H1 (cell line): Measurements from ENCODE around the gene SLITRK5. TPM values are rescaled to one million over a fixed set of nuclear protein-coding genes. Genes with fewer than 3 reads are reported as not detected.

Experiments used
- CTCF ChIA-PET: fragments of 300-600 bp; sonication (Branson Sonifier 250); formaldehyde crosslinking; loops from one replicate; lab custom pipeline; 2021; ENCODE audit not compliant: partially characterized antibody; lab: Charles Lee
- POLR2A ChIA-PET: fragments of 300-600 bp; sonication (Branson Sonifier 250); formaldehyde crosslinking; loops from one replicate; lab custom pipeline; 2021; ENCODE audit warnings: inconsistent platforms; ENCODE audit not compliant: partially characterized antibody; lab: Charles Lee
- DNase-seq, 2 experiments: peaks; one replicate each; pipeline versions ENCODE4 v3.0.0 to v3.0.0-alpha.2; 2010 to 2022; ENCODE audit warnings: low spot score in 2 of 2, low read depth in 1 of 2, mixed read lengths in 1 of 2
- FAIRE-seq: peaks from 2 replicates; lab custom pipeline; 2011; peaks lifted over from hg19 to GRCh38; lab: Jason Lieb, UNC
- H2AFZ ChIP-seq: 2 replicates; pipeline ENCODE4 v1.8.1; 2012; ENCODE audit warnings: low read length, inconsistent platforms
- H2AK5ac ChIP-seq: 2 replicates; pipeline ENCODE4 v1.6.1; 2013; ENCODE audit warnings: low read depth, low read length
- H2BK120ac ChIP-seq: replicated peaks from 2 replicates; pipeline ENCODE3; 2013; ENCODE audit warnings: low read depth, low read length, inconsistent platforms
- H2BK12ac ChIP-seq: 2 replicates; pipeline ENCODE4 v1.6.1; 2013; ENCODE audit warnings: low read depth, low read length
- H2BK15ac ChIP-seq: 2 replicates; pipeline ENCODE4 v1.6.1; 2013; ENCODE audit warnings: low read length
- H2BK20ac ChIP-seq: 2 replicates; pipeline ENCODE4 v1.6.1; 2013; ENCODE audit warnings: low read length
- H2BK5ac ChIP-seq: 2 replicates; pipeline ENCODE4 v1.6.1; 2013; ENCODE audit warnings: low read depth, low read length
- H3K14ac ChIP-seq: 2 replicates; pipeline ENCODE4 v1.6.1; 2013; ENCODE audit warnings: inconsistent platforms; ENCODE audit not compliant: insufficient read length
- H3K18ac ChIP-seq: 2 replicates; pipeline ENCODE4 v1.6.1; 2013; ENCODE audit warnings: low read length; ENCODE audit errors: extremely low read depth
- H3K23ac ChIP-seq: 2 replicates; pipeline ENCODE4 v1.6.1; 2013; ENCODE audit warnings: inconsistent platforms; ENCODE audit not compliant: insufficient read length
- H3K23me2 ChIP-seq: 2 replicates; pipeline ENCODE4 v1.6.1; 2013; ENCODE audit warnings: low read depth, low read length
- H3K27ac ChIP-seq: 2 replicates; pipeline ENCODE4 v1.6.1; 2011; ENCODE audit warnings: low read depth, low read length, inconsistent platforms
- H3K27me3 ChIP-seq, 4 experiments: replicated peaks in 1 of 4; 1 replicate in 1 of 4; 2 replicates in 3 of 4; pipeline versions ENCODE4 v1.6.1 to v1.8.1; 2011 to 2013; ENCODE audit warnings: low read length in 3 of 4, mild to moderate bottlenecking in 3 of 4, inconsistent platforms in 2 of 4, mixed read lengths in 2 of 4, moderate library complexity in 1 of 4; ENCODE audit not compliant: control insufficient read depth in 3 of 4, insufficient read depth in 3 of 4; ENCODE audit errors: extremely low read depth in 1 of 4
- H3K36me3 ChIP-seq, 4 experiments: 2 replicates each; pipeline versions ENCODE4 v1.6.1 to v1.8.1; 2011 to 2013; ENCODE audit warnings: mild to moderate bottlenecking in 4 of 4, low read length in 3 of 4, moderate library complexity in 2 of 4, control low read depth in 1 of 4, inconsistent platforms in 1 of 4; ENCODE audit not compliant: insufficient read depth in 4 of 4, control insufficient read depth in 2 of 4
- H3K4ac ChIP-seq: replicated peaks from 2 replicates; pipeline ENCODE3; 2013; ENCODE audit warnings: low read length, low read depth, mixed read lengths, inconsistent platforms; ENCODE audit not compliant: insufficient read length
- H3K4me1 ChIP-seq, 4 experiments: replicated peaks in 1 of 4; 1 replicate in 1 of 4; 2 replicates in 3 of 4; pipeline versions ENCODE4 v1.6.1 to v1.8.1; 2011 to 2013; ENCODE audit warnings: low read length in 3 of 4, inconsistent platforms in 2 of 4, mixed read lengths in 1 of 4; ENCODE audit not compliant: insufficient read depth in 4 of 4, control insufficient read depth in 3 of 4
- H3K4me2 ChIP-seq, 2 experiments: 2 replicates each; pipeline versions ENCODE4 v1.6.1 to v1.8.1; 2011 to 2013; ENCODE audit warnings: low read depth in 2 of 2, low read length in 2 of 2, control low read depth in 1 of 2, inconsistent platforms in 1 of 2, mild to moderate bottlenecking in 1 of 2; ENCODE audit not compliant: insufficient read depth in 1 of 2
- H3K4me3 ChIP-seq, 4 experiments: fragments of 200-600, 300-600 bp in 1 of 4; sonication (generic), shearing (Covaris generic), sonication (Bioruptor Twin) in 1 of 4; 2 replicates each; pipeline versions ENCODE4 v1.5.1 to v1.8.1; 2011 to 2016; ENCODE audit warnings: low read length in 4 of 4, low read depth in 3 of 4, control low read depth in 2 of 4, inconsistent platforms in 2 of 4, mild to moderate bottlenecking in 2 of 4, mixed read lengths in 1 of 4, moderate library complexity in 1 of 4; ENCODE audit not compliant: insufficient read depth in 2 of 4; ENCODE audit errors: extremely low read depth in 1 of 4
- H3K56ac ChIP-seq: replicated peaks from 2 replicates; pipeline ENCODE3; 2013; ENCODE audit warnings: low read depth, mild to moderate bottlenecking, mixed read lengths, low read length, inconsistent platforms; ENCODE audit not compliant: insufficient read length
- H3K79me1 ChIP-seq: 2 replicates; pipeline ENCODE4 v1.6.1; 2013; ENCODE audit warnings: low read depth, low read length, control low read depth
- H3K79me2 ChIP-seq, 2 experiments: 2 replicates each; pipeline versions ENCODE4 v1.6.1 to v1.8.1; 2012 to 2013; ENCODE audit warnings: low read length in 2 of 2, mild to moderate bottlenecking in 2 of 2, inconsistent platforms in 1 of 2; ENCODE audit not compliant: insufficient read depth in 2 of 2, control insufficient read depth in 1 of 2
- H3K9ac ChIP-seq, 4 experiments: replicated peaks in 1 of 4; 1 replicate in 1 of 4; 2 replicates in 3 of 4; pipeline versions ENCODE4 v1.6.1 to v1.8.1; 2011 to 2013; ENCODE audit warnings: low read depth in 3 of 4, low read length in 3 of 4, control low read depth in 2 of 4, mild to moderate bottlenecking in 2 of 4, moderate library complexity in 2 of 4, inconsistent platforms in 1 of 4; ENCODE audit errors: extremely low read depth in 1 of 4
- H3K9me3 ChIP-seq, 2 experiments: 2 replicates each; pipeline versions ENCODE4 v1.6.1 to v1.8.1; 2012 to 2013; ENCODE audit warnings: mild to moderate bottlenecking in 2 of 2, moderate library complexity in 2 of 2, control low read depth in 1 of 2, inconsistent platforms in 1 of 2, low read depth in 1 of 2, low read length in 1 of 2, mixed read lengths in 1 of 2; ENCODE audit not compliant: insufficient read depth in 2 of 2
- H4K20me1 ChIP-seq, 2 experiments: replicated peaks in 1 of 2; 2 replicates each; pipeline versions ENCODE3 to v1.8.1; 2011 to 2013; ENCODE audit warnings: inconsistent platforms in 2 of 2, low read length in 2 of 2, mild to moderate bottlenecking in 1 of 2; ENCODE audit not compliant: insufficient read depth in 2 of 2, control insufficient read depth in 1 of 2
- H4K5ac ChIP-seq: 2 replicates; pipeline ENCODE4 v1.6.1; 2013; ENCODE audit warnings: low read length, low read depth, mixed read lengths, inconsistent platforms; ENCODE audit not compliant: insufficient read length
- H4K8ac ChIP-seq: 2 replicates; pipeline ENCODE4 v1.8.0; 2013; ENCODE audit warnings: mild to moderate bottlenecking, moderate library complexity, low read length, inconsistent platforms; ENCODE audit not compliant: insufficient read depth; ENCODE audit errors: extremely low read depth
- H4K91ac ChIP-seq: replicated peaks from 2 replicates; pipeline ENCODE3; 2013; ENCODE audit warnings: low read length, mixed read lengths, inconsistent platforms; ENCODE audit not compliant: insufficient read length
- CREB1 ChIP-seq: IDR thresholded peaks from 2 replicates; pipeline ENCODE4 v1.6.1; 2012; ENCODE audit warnings: inconsistent platforms
- HDAC6 ChIP-seq: IDR thresholded peaks from one replicate; pipeline ENCODE4 v1.7.1; 2012; ENCODE audit warnings: low read depth, mild to moderate bottlenecking, inconsistent platforms, low read length, moderate library complexity
- KDM5A ChIP-seq: fragments of 200-600 bp; IDR thresholded peaks from 2 replicates; pipeline ENCODE4 v1.7.1; 2012; ENCODE audit warnings: mild to moderate bottlenecking, low read length, inconsistent platforms, mixed read lengths
- RBBP5 ChIP-seq: IDR thresholded peaks from 2 replicates; pipeline ENCODE4 v1.7.1; 2012; ENCODE audit warnings: low read depth, mild to moderate bottlenecking, inconsistent platforms, low read length, moderate library complexity, borderline replicate concordance
- SIX5 ChIP-seq: IDR thresholded peaks from 2 replicates; pipeline ENCODE4 v1.6.1; 2011; ENCODE audit warnings: mild to moderate bottlenecking, low read depth, low read length
- WGBS, 2 experiments: shearing (Covaris generic) in 1 of 2; methylation state at CpG; one replicate each; pipeline versions ENCODE4 v1.1.6 to v1.1.7; 2013 to 2015; ENCODE audit warnings: low lambda C conversion rate in 2 of 2, mixed read lengths in 2 of 2, inconsistent platforms in 1 of 2, low coverage in 1 of 2, missing lambda C conversion rate in 1 of 2; ENCODE audit not compliant: insufficient replicate concordance in 2 of 2, insufficient coverage in 1 of 2, insufficient read length in 1 of 2; ENCODE audit errors: extremely low coverage in 1 of 2, missing lambda C conversion rate in 1 of 2; 5-methylcytosine and 5-hydroxymethylcytosine counted together
- polyA plus RNA-seq, 7 experiments: library from polyadenylated mRNA; depleted of rRNA in 3 of 7; stranded (reverse) in 5 of 7; unstranded in 2 of 7; fragments of >200 nt in 5 of 7; fragments of 200-250 nt in 2 of 7; gene quantifications; 1 replicate in 5 of 7; 2 replicates in 1 of 7; 4 replicates in 1 of 7; pipeline versions ENCODE4 v1.2.1 to v1.2.3, GENCODE V29; 2011 to 2013; ENCODE audit warnings: missing spikeins in 2 of 7, mixed read lengths in 2 of 7
- total RNA-seq: library from RNA; stranded (reverse); fragmentation: NEBNext Ultra II Directional; extraction: Animal tissue kit (Norgen Biotek cat#: 25700); gene quantifications from 2 replicates; pipeline ENCODE4 v1.2.1, GENCODE V29; 2021

The SLITRK5 gene
- total and polyA plus RNA-seq, 2 of the 8 experiments (the other 6 are each of a cell fraction or from before 2014, with no cell fraction given) = 0.27 to 1.1 TPM

- no peaks in the 10 kb centered on the region for H3K36me3 ChIP-seq
- DNase-seq = no peak
- H2BK15ac ChIP-seq = no peak overlapping the region
- no peak overlapping the region for H4K8ac ChIP-seq
- H3K27ac ChIP-seq = no peak overlapping the region
- no peak overlapping the region for H3K23ac ChIP-seq
- ChIA-PET CTCF (no interaction called here), POLR2A (no interaction called here)
- H3K27me3 ChIP-seq = no peaks in the 10 kb centered on the region
- TF ChIP-seq RBBP5 = no peak
- no peak for TF ChIP-seq KDM5A
- TF ChIP-seq HDAC6 = no peak
- TF ChIP-seq SIX5 = no peak
- no peak for TF ChIP-seq CREB1
- TF ChIP-seq, all 59 proteins: peak for 0
- Histone ChIP-seq H2AK5ac (no peak overlapping the region), H2AFZ (no peak overlapping the region), H3K56ac (no peak overlapping the region), H3K4me3 (no peak overlapping the region), H4K91ac (no peak overlapping the region), H3K4me1 (no peaks in the 10 kb centered on the region), H3K4me2 (no peak overlapping the region), H3K79me2 (no peaks in the 10 kb centered on the region), H2BK5ac (no peak overlapping the region), H3K9me3 (no peaks in the 10 kb centered on the region), H3K79me1 (no peaks in the 10 kb centered on the region), H3K23me2 (peaks cover 2% of the 10 kb centered on the region; the same call in 1 of the 2 replicates), H2BK120ac (no peak overlapping the region), H3K4ac (no peak overlapping the region), H4K5ac (no peak overlapping the region), H3K18ac (no peak overlapping the region), H2BK20ac (no peak overlapping the region), H2BK12ac (no peak overlapping the region), H4K20me1 (no peaks in the 10 kb centered on the region), H3K9ac (no peak overlapping the region), H3K14ac (no peak overlapping the region)
- FAIRE-seq = no peak
- 76% methylated on average over 2 of the region's 2 CpGs; no CpG with 5 or more reads in 1 of the 2 experiments for WGBS, 2 experiments
These were observed 40.8 kb downstream of the SLITRK5 start for GRCh38 chr13:87712012-87712411.
